Caco-2 (cell line): ENCODE results near the gene HSPG2. TPM values are rescaled to one million over a fixed set of nuclear protein-coding genes. Genes with fewer than 3 reads are reported as not detected.
"Not testable (repeated sequence)": the region's sequence is repeated elsewhere in the genome, so short reads cannot be mapped to it uniquely, and the experiment has no call there.

Experiments
- BruUV-seq: library from RNA; stranded (reverse); fragments of 400-500 nt; replicated peaks from 2 replicates; lab custom pipeline; 2021; lab: Mats Ljungman, UMichigan
- CTCF ChIA-PET: fragments of 300-600 bp; sonication (Branson Sonifier 250); formaldehyde crosslinking; loops from one replicate; lab custom pipeline; 2022; ENCODE audit warnings: antibody characterized with exemption; lab: Charles Lee
- POLR2A ChIA-PET: fragments of 300-600 bp; sonication (Branson Sonifier 250); formaldehyde crosslinking; loops from one replicate; lab custom pipeline; 2022; ENCODE audit warnings: antibody characterized with exemption; lab: Charles Lee
- DNase-seq, 2 experiments: peaks; one replicate each; pipeline versions ENCODE4 v3.0.0 to v3.0.0-alpha.2; 2020 to 2022
- H3K27me3 ChIP-seq: replicated peaks from 2 replicates; pipeline ENCODE4 v1.6.0; 2011; ENCODE audit warnings: low read length; ENCODE audit not compliant: control insufficient read depth, insufficient read depth
- H3K36me3 ChIP-seq: 2 replicates; pipeline ENCODE4 v1.5.1; 2011; ENCODE audit warnings: low read length; ENCODE audit not compliant: control insufficient read depth, insufficient read depth
- H3K4me1 ChIP-seq: fragments of 250-450 bp; sonication (Bioruptor Pico); 2 replicates; pipeline ENCODE4 v1.5.1; 2020; ENCODE audit warnings: mild to moderate bottlenecking
- H3K4me3 ChIP-seq: 2 replicates; pipeline ENCODE4 v1.5.1; 2011; ENCODE audit warnings: low read depth, mild to moderate bottlenecking, control low read depth, low read length
- H3K9me3 ChIP-seq: fragments of 250-450 bp; sonication (Bioruptor Pico); 2 replicates; pipeline ENCODE4 v1.5.1; 2020; ENCODE audit warnings: mild to moderate bottlenecking, moderate library complexity
- H3K27ac Mint-ChIP-seq: one replicate; pipeline ENCODE4 v1.8.0; 2022; ENCODE audit warnings: mixed read lengths; ENCODE audit not compliant: unreplicated experiment
- H3K27me3 Mint-ChIP-seq: one replicate; pipeline ENCODE4 v1.8.0; 2022; ENCODE audit warnings: mixed read lengths; ENCODE audit not compliant: insufficient read depth, unreplicated experiment
- H3K36me3 Mint-ChIP-seq: one replicate; pipeline ENCODE4 v1.8.0; 2022; ENCODE audit warnings: mild to moderate bottlenecking, mixed read lengths; ENCODE audit not compliant: insufficient read depth, unreplicated experiment
- H3K4me1 Mint-ChIP-seq: one replicate; pipeline ENCODE4 v1.8.0; 2022; ENCODE audit warnings: low read depth, mixed read lengths; ENCODE audit not compliant: unreplicated experiment
- H3K4me3 Mint-ChIP-seq: one replicate; pipeline ENCODE4 v1.8.0; 2022; ENCODE audit warnings: mild to moderate bottlenecking, moderate library complexity, mixed read lengths; ENCODE audit not compliant: unreplicated experiment
- H3K9me3 Mint-ChIP-seq: one replicate; pipeline ENCODE4 v1.8.0; 2022; ENCODE audit warnings: mixed read lengths; ENCODE audit not compliant: unreplicated experiment
- intact Hi-C: fragments of 100-400 bp; cut with micrococcal nuclease; formaldehyde crosslinking; loops from one replicate; pipeline ENCODE4 v1.10.0; 2022; ENCODE audit not compliant: unreplicated experiment
- total RNA-seq: library from RNA; stranded (reverse); gene quantifications from 2 replicates; pipeline ENCODE4 v1.2.3, GENCODE V29; 2022
- TF ChIP-seq, protein P1 (sequence below), 2 experiments: fragments of 200-600 bp in 1 of 2; IDR thresholded peaks; 1 replicate in 1 of 2; 2 replicates in 1 of 2; pipeline versions ENCODE4 v1.5.1 to v1.8.0; 2011 to 2022; ENCODE audit warnings: antibody characterized with exemption in 1 of 2, control low read depth in 1 of 2, inconsistent platforms in 1 of 2, low read depth in 1 of 2, low read length in 1 of 2, mild to moderate bottlenecking in 1 of 2, moderate library complexity in 1 of 2; ENCODE audit not compliant: insufficient read depth in 1 of 2, severe bottlenecking in 1 of 2, unreplicated experiment in 1 of 2

HSPG2 gene
- total RNA-seq, 1 experiment from 2014 or later, result 237 TPM

- H3K27ac Mint-ChIP-seq, result no peak overlapping the region
- CTCF ChIA-PET, result no interaction called here
These were observed 9.9 kb upstream of the HSPG2 start for GRCh38 chr1:21946836-21947587.

GRCh38 chr1:21944733-21945073 lies 7.6 kb upstream of the HSPG2 start:
- Mint-ChIP-seq H3K27ac (peak overlapping the region; percentile 86), H3K27me3 (no peaks in the 10 kb centered on the region), H3K4me1 (peaks cover 25% of the 10 kb centered on the region), H3K9me3 (no peaks in the 10 kb centered on the region), H3K4me3 (peak overlapping the region; percentile 13), H3K36me3 (no peaks in the 10 kb centered on the region)
- no peak overlapping the region for H3K4me3 ChIP-seq
- H3K4me1 ChIP-seq, result peaks cover 28% of the 10 kb centered on the region
- DNase-seq, result no peak
- ChIA-PET POLR2A (no interaction called here), CTCF (no interaction called here)
- no peaks in the 10 kb centered on the region for H3K27me3 ChIP-seq
- no peaks in the 10 kb centered on the region for H3K9me3 ChIP-seq
- no TSS peak for BruUV-seq
- intact Hi-C loops, result no loop called here
- TF ChIP-seq, protein P1, sequence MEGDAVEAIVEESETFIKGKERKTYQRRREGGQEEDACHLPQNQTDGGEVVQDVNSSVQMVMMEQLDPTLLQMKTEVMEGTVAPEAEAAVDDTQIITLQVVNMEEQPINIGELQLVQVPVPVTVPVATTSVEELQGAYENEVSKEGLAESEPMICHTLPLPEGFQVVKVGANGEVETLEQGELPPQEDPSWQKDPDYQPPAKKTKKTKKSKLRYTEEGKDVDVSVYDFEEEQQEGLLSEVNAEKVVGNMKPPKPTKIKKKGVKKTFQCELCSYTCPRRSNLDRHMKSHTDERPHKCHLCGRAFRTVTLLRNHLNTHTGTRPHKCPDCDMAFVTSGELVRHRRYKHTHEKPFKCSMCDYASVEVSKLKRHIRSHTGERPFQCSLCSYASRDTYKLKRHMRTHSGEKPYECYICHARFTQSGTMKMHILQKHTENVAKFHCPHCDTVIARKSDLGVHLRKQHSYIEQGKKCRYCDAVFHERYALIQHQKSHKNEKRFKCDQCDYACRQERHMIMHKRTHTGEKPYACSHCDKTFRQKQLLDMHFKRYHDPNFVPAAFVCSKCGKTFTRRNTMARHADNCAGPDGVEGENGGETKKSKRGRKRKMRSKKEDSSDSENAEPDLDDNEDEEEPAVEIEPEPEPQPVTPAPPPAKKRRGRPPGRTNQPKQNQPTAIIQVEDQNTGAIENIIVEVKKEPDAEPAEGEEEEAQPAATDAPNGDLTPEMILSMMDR (IDR thresholded peaks at IDR 0.05; ENCODE audit: insufficient read depth in 1 of 2, low read depth in 1 of 2, low read length in 1 of 2, severe bottlenecking in 1 of 2, unreplicated experiment in 1 of 2), result no peak
- H3K36me3 ChIP-seq, result no peaks in the 10 kb centered on the region

More at GRCh38 chr1:21946836-21947587, 9.9 kb upstream of the HSPG2 start:
- H3K4me3 Mint-ChIP-seq, result no peak overlapping the region
- no peak for DNase-seq
- Histone ChIP-seq H3K9me3 (no peaks in the 10 kb centered on the region), H3K27me3 (no peaks in the 10 kb centered on the region), H3K4me3 (no peak overlapping the region), H3K36me3 (no peaks in the 10 kb centered on the region), H3K4me1 (peaks cover 23% of the 10 kb centered on the region)
- H3K27me3 Mint-ChIP-seq, result no peaks in the 10 kb centered on the region
- TF ChIP-seq, protein P1 (IDR thresholded peaks at IDR 0.05; ENCODE audit: insufficient read depth in 1 of 2, low read depth in 1 of 2, low read length in 1 of 2, severe bottlenecking in 1 of 2, unreplicated experiment in 1 of 2), result peak in 1 of 2 experiments; percentile 3
- H3K36me3 Mint-ChIP-seq, result no peaks in the 10 kb centered on the region
- BruUV-seq, result no TSS peak
- H3K4me1 Mint-ChIP-seq, result peaks cover 17% of the 10 kb centered on the region
- no peaks in the 10 kb centered on the region for H3K9me3 Mint-ChIP-seq
- POLR2A ChIA-PET, result no interaction called here
- intact Hi-C loops, result no loop called here

DNA sequence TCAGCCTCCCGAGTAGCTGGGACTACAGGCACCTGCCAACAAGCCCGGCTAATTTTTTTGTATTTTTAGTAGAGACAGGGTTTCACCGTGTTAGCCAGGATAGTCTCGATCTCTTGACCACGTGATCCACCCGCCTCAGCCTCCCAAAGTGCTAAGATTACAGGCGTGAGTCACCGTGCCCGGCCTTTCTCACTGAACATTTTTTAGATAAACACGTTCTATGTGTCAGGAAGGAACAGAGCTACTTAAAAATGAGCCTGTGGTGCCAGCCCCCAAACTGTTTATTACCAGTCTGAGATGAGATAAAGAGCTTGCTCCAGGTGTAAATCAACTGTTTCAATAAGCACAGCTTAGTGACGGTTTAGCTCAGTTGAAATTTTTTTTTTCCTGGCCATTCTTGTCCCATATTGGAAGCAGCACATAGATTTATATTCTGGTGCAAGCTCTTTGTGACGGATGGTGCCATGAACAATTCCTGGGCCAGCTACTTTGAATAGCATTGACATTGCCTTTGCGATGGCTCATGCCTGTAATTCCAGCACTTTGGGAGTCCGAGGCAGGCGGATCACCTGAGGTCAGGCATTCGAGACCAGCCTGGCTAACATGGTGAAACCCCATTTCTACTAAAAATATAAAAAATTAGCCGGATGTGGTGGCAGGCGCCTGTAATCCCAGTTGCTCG lies 6.0 kb upstream of the HSPG2 start:
- H3K36me3 Mint-ChIP-seq, DNase-seq, H3K4me3 ChIP-seq, BruUV-seq, H3K4me3 Mint-ChIP-seq, intact Hi-C loops, H3K36me3 ChIP-seq, H3K27me3 ChIP-seq, H3K9me3 Mint-ChIP-seq, H3K27me3 Mint-ChIP-seq, H3K9me3 ChIP-seq, POLR2A ChIA-PET: not testable (repeated sequence)
- Mint-ChIP-seq H3K4me1 (peaks cover 30% of the 10 kb centered on the region), H3K27ac (peak overlapping the region; percentile 36)
- peaks cover 28% of the 10 kb centered on the region for H3K4me1 ChIP-seq
- CTCF ChIA-PET, result interaction anchor here (1.2 kb wide), 1 partner anchor 20 kb away, joined by 3 read pairs; no protein-coding TSS in a partner anchor
